Retina (tissue), 1 donor: ENCODE data around the gene LRRC42.

ENCODE experiments used
- DNase-seq: peaks from one replicate; pipeline ENCODE4 v3.0.0-alpha.2; 2016

The LRRC42 gene

GRCh38 chr1:53946252-53947171, at the start of gene LRRC42:
Gene LRRC42, plus strand, starts transcription at chr1:53946350. Its CDS starts 5,650 bp downstream, at chr1:53952000.
- DNase-seq: no peak

- DNase-seq: no peak
Measured at GRCh38 chr1:53896635-53897229, 49.4 kb upstream of the LRRC42 start.

- DNase-seq: no peak
Measured at GRCh38 chr1:53899206-53899628, 46.9 kb upstream of the LRRC42 start.

- DNase-seq: no peak
Measured at GRCh38 chr1:53899708-53900107, 46.4 kb upstream of the LRRC42 start.

GRCh38 chr1:53902235-53903138, 43.7 kb upstream of the LRRC42 start:
- DNase-seq: no peak

GRCh38 chr1:53905509-53905908, 40.6 kb upstream of the LRRC42 start:
- no peak for DNase-seq

- DNase-seq: no peak
Measured at GRCh38 chr1:53906121-53906520, 40.0 kb upstream of the LRRC42 start.

- DNase-seq: no peak
Measured at GRCh38 chr1:53909946-53910345, 36.2 kb upstream of the LRRC42 start.

GRCh38 chr1:53911442-53911841, 34.7 kb upstream of the LRRC42 start:
- no peak for DNase-seq

- DNase-seq: no peak
Measured at GRCh38 chr1:53913352-53914033, 32.7 kb upstream of the LRRC42 start.

- DNase-seq: no peak
Measured at GRCh38 chr1:53918343-53918742, 27.8 kb upstream of the LRRC42 start.

GRCh38 chr1:53919675-53920066, 26.5 kb upstream of the LRRC42 start:
- DNase-seq: no peak

- no peak for DNase-seq
Measured at GRCh38 chr1:53927376-53927881, 18.7 kb upstream of the LRRC42 start.

GRCh38 chr1:53929246-53929960, 16.7 kb upstream of the LRRC42 start:
- no peak for DNase-seq

GRCh38 chr1:53930932-53931331, 15.2 kb upstream of the LRRC42 start:
- no peak for DNase-seq

GRCh38 chr1:53931523-53931922, 14.6 kb upstream of the LRRC42 start:
- no peak for DNase-seq

- DNase-seq: no peak
Measured at GRCh38 chr1:53934170-53934765, 11.9 kb upstream of the LRRC42 start.

- DNase-seq: no peak
Measured at GRCh38 chr1:53936430-53936829, 9.7 kb upstream of the LRRC42 start.

GRCh38 chr1:53938136-53938830, 7.9 kb upstream of the LRRC42 start:
- DNase-seq: no peak

GRCh38 chr1:53942127-53942957, 3.8 kb upstream of the LRRC42 start:
- DNase-seq: no peak
